ENCODE data around the gene PDSS2. TPM values are rescaled to one million over a fixed set of nuclear protein-coding genes. Genes with fewer than 3 reads are reported as not detected.

PDSS2 gene
- polyA plus RNA-seq, 1 of the 3 experiments (the other 2 are of a cell fraction): 5.6 TPM

- H3K4me3 ChIP-seq (ENCODE audit: low read depth in 2 of 2, low read length in 1 of 2): no peak overlapping the region
- DNase-seq: no peak
- no peaks in the 10 kb centered on the region for H4K20me1 ChIP-seq (ENCODE audit: insufficient read depth)
- no peak overlapping the region for H3K27ac ChIP-seq (ENCODE audit: low read depth in 2 of 2, low read length in 1 of 2)
- peaks cover 0 to 3% of the 10 kb centered on the region in 2 experiments; a peak in 2 of 4 replicates for H3K4me1 ChIP-seq (ENCODE audit: control insufficient read depth in 1 of 2, insufficient read depth in 2 of 2, low read depth in 1 of 2, low read length in 1 of 2)
- H3K36me3 ChIP-seq (replicated peaks in 1 of 2; ENCODE audit: control insufficient read depth in 1 of 2, insufficient read depth in 2 of 2, low read length in 1 of 2): no peaks in the 10 kb centered on the region
- H3K9ac ChIP-seq: no peak overlapping the region
- no peaks in the 10 kb centered on the region for H3K9me3 ChIP-seq
- TF ChIP-seq USF2 (IDR thresholded peaks at IDR 0.05; ENCODE audit: borderline replicate concordance, low read depth, low read length) (no peak), REST (IDR thresholded peaks at IDR 0.05; ENCODE audit: low read depth, low read length) (no peak), MXI1 (IDR thresholded peaks at IDR 0.05; ENCODE audit: low read depth, low read length) (no peak), CTCF (IDR thresholded peaks at IDR 0.05) (no peak), NRF1 (IDR thresholded peaks at IDR 0.05; ENCODE audit: low read depth, low read length) (no peak), POLR2AphosphoS5 (IDR thresholded peaks at IDR 0.05; ENCODE audit: low read depth, low read length) (no peak), TCF12 (IDR thresholded peaks at IDR 0.05) (no peak), RFX5 (IDR thresholded peaks at IDR 0.05; ENCODE audit: low read length) (no peak), USF1 (IDR thresholded peaks at IDR 0.05; ENCODE audit: borderline replicate concordance, low read depth) (no peak)
- H3K4me2 ChIP-seq: no peak overlapping the region
- no peaks in the 10 kb centered on the region for H3K9me2 ChIP-seq
- no peaks in the 10 kb centered on the region for H3F3A ChIP-seq (replicated peaks; ENCODE audit: insufficient read depth)
- POLR2A ChIA-PET: no interaction called here
- no peaks in the 10 kb centered on the region for H3K79me2 ChIP-seq (ENCODE audit: insufficient read depth)
- CTCF ChIA-PET: interaction anchor here (1.3 kb wide), 1 partner anchor 144 kb away, joined by 3 read pairs; no protein-coding TSS in a partner anchor
- H3K27me3 ChIP-seq (ENCODE audit: insufficient read depth): no peaks in the 10 kb centered on the region
- no peak overlapping the region for H2AFZ ChIP-seq (ENCODE audit: low read depth)
Measured at GRCh38 chr6:107345393-107345792, 114.0 kb downstream of the PDSS2 start.

- CTCF ChIA-PET: no interaction called here
- Histone ChIP-seq H4K20me1 (ENCODE audit: insufficient read depth) (no peaks in the 10 kb centered on the region), H3K27me3 (ENCODE audit: insufficient read depth) (no peaks in the 10 kb centered on the region), H3K4me1 (ENCODE audit: control insufficient read depth in 1 of 2, insufficient read depth in 2 of 2, low read depth in 1 of 2, low read length in 1 of 2) (peaks cover 0 to 3% of the 10 kb centered on the region in 2 experiments; a peak in 2 of 4 replicates), H2AFZ (ENCODE audit: low read depth) (no peak overlapping the region), H3K9ac (no peak overlapping the region), H3F3A (replicated peaks; ENCODE audit: insufficient read depth) (no peaks in the 10 kb centered on the region), H3K9me2 (no peaks in the 10 kb centered on the region), H3K9me3 (no peaks in the 10 kb centered on the region), H3K79me2 (ENCODE audit: insufficient read depth) (no peaks in the 10 kb centered on the region), H3K27ac (ENCODE audit: low read depth in 2 of 2, low read length in 1 of 2) (no peak overlapping the region), H3K4me2 (no peak overlapping the region), H3K36me3 (replicated peaks in 1 of 2; ENCODE audit: control insufficient read depth in 1 of 2, insufficient read depth in 2 of 2, low read length in 1 of 2) (no peaks in the 10 kb centered on the region), H3K4me3 (ENCODE audit: low read depth in 2 of 2, low read length in 1 of 2) (no peak overlapping the region)
- WGBS (ENCODE audit: low lambda C conversion rate): 100% methylated on average over 2 of the region's 2 CpGs
- POLR2A ChIA-PET: no interaction called here
- TF ChIP-seq POLR2AphosphoS5 (IDR thresholded peaks at IDR 0.05; ENCODE audit: low read depth, low read length): no peak
- TF ChIP-seq REST (IDR thresholded peaks at IDR 0.05; ENCODE audit: low read depth, low read length): no peak
- no peak for TF ChIP-seq ELF1 (IDR thresholded peaks at IDR 0.05)
- no peak for TF ChIP-seq EZH2phosphoT487 (IDR thresholded peaks at IDR 0.05; ENCODE audit: borderline replicate concordance, low read depth)
- no peak for TF ChIP-seq CHD2 (IDR thresholded peaks at IDR 0.05; ENCODE audit: low read length, partially characterized antibody)
- no peak for TF ChIP-seq JUND (IDR thresholded peaks at IDR 0.05)
- no peak for TF ChIP-seq RXRA (IDR thresholded peaks at IDR 0.05; ENCODE audit: borderline replicate concordance, low read depth)
- no peak for TF ChIP-seq FOXM1 (IDR thresholded peaks at IDR 0.05; ENCODE audit: low read depth)
- DNase-seq: no peak
Measured at GRCh38 chr6:107344981-107345380, 114.4 kb downstream of the PDSS2 start.
